ENCODE data around the gene ZNF622. TPM values are rescaled to one million over a fixed set of nuclear protein-coding genes. Genes with fewer than 3 reads are reported as not detected.

The ZNF622 gene
- total RNA-seq, 2 donors from 2014 or later = 11.8 to 27.6 TPM

DNA sequence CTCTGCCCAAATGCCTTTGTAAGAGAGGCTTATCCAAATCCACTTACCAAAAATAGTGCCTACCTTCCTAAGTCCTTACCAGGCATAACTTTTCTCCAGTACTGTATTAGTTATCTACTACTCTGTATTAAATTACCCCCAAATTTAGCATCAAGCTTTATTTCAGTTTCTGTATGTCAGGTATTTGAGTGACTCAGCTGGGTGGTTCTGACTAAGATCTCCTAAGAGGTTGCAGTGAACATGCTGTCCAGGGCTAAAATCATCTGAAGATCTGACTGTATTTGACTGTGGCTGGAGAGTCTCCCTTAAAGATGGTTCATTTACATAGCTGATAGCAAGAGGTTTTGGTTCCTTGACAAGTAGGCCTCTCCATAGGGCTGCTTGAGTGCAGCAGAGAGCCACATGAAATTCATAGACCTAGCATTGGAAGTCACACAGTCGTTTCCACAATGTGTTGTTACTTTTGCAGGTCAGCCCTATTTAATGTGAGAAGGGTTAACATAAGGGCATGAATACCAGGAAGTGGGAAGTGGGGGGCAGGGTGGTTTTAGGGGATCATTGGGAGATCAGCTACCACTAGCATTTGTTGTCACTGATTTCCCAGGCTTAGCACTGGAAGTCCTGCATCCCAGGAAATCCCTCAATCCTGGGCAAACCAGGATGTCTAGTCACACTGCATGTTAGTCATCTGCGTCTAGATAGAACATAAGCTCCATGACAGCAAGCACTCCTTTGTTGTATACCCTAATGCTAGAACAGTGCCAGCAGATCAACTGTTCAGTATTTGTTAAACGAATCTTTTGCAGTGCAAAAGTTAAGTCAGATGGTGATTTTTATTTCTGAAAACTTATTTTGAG is 2.0 kb upstream of the ZNF622 start:
- H3K36me3 ChIP-seq = peaks cover 5% of the 10 kb centered on the region
- no peaks in the 10 kb centered on the region for H3K9me3 ChIP-seq
- H3K4me3 ChIP-seq = no peak overlapping the region
- peaks cover 23 to 40% of the 10 kb centered on the region in 2 donors for H3K4me1 ChIP-seq (ENCODE audit: control insufficient read depth in 1 of 2, low read depth in 2 of 2)
- no peak overlapping the region for H3K27ac ChIP-seq
- TF ChIP-seq, protein P1, sequence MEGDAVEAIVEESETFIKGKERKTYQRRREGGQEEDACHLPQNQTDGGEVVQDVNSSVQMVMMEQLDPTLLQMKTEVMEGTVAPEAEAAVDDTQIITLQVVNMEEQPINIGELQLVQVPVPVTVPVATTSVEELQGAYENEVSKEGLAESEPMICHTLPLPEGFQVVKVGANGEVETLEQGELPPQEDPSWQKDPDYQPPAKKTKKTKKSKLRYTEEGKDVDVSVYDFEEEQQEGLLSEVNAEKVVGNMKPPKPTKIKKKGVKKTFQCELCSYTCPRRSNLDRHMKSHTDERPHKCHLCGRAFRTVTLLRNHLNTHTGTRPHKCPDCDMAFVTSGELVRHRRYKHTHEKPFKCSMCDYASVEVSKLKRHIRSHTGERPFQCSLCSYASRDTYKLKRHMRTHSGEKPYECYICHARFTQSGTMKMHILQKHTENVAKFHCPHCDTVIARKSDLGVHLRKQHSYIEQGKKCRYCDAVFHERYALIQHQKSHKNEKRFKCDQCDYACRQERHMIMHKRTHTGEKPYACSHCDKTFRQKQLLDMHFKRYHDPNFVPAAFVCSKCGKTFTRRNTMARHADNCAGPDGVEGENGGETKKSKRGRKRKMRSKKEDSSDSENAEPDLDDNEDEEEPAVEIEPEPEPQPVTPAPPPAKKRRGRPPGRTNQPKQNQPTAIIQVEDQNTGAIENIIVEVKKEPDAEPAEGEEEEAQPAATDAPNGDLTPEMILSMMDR (IDR thresholded peaks at IDR 0.05) = no peak
- H3K27me3 ChIP-seq (replicated peaks; ENCODE audit: insufficient read depth) = no peaks in the 10 kb centered on the region
- DNase-seq (ENCODE audit: low spot score) (no peak), ATAC-seq (ENCODE audit: insufficient number of reproducible peaks, low FRiP score, low read depth) (no peak)

DNA sequence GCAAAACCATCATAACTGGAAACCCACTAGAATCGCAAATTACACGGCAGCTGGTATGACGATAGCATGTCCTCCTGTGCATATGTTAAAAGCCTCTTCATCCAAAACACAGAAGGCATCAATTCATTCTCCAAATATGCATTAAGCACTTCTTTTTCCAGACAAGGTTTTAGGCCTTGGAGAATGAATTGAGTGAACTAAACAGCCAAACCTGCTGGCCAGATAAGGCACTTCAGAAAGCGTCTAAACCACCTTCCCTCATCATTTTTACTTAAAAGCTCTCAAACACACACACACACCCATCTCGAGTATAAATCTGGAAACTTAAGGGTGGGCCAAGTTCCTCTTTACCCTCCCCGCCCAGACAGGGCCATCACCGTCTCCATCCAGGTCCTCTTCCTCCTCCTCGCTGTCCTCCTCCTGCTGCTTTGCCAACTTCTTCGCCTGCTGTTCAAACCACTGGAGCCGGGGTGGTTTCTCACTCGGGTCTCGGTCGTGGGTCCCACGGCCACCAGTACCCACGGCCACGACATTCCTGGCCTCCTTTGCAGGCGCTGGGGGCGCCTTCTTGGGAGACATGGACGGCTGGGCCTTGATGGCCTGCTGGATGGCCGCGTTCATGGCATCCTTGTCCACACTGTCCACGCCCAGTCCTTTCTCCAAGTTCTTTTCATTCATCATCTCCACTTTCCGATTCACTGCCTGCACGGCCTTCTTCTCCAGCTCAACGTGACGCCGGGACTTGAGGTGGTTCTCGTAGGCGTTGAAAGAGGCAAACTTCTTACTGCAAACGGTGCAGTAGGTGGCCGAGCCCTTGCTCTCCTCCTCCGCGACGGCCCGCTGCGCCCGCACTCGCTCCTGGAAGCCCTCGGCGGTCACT is 696 bp downstream of the ZNF622 start:
- peak overlapping the region; percentile 95 for H3K4me3 ChIP-seq
- H3K4me1 ChIP-seq (ENCODE audit: control insufficient read depth in 1 of 2, low read depth in 2 of 2) = peaks cover 36 to 61% of the 10 kb centered on the region in 2 donors
- no peaks in the 10 kb centered on the region for H3K27me3 ChIP-seq (replicated peaks; ENCODE audit: insufficient read depth)
- peak overlapping the region; percentile 80 to 82 for H3K27ac ChIP-seq
- peaks cover 22% of the 10 kb centered on the region for H3K36me3 ChIP-seq
- no peak for DNase-seq (ENCODE audit: low spot score)
- no peak for ATAC-seq (ENCODE audit: insufficient number of reproducible peaks, low FRiP score, low read depth)
- TF ChIP-seq, protein P1 (IDR thresholded peaks at IDR 0.05) = no peak
- no peaks in the 10 kb centered on the region for H3K9me3 ChIP-seq

DNA sequence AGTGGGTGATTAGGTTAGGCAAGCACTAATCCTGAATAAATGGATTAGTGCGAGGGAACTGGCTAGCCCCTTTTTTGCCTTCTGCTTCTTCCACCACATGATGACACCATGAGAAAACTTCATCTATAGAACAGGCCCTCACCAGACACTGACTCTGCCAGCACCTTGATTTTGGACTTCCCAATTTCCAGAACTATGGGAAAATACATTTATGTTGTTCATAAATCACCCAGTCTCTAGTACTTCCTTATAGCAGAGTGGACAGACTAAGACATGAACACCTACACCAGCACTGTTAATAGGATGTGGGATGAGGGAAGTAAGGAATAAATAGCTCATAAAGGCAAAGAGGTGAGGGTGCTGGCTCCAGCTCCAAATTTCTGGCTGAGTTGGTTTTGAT is 1.4 kb downstream of the ZNF622 start:
- Histone ChIP-seq H3K27ac (no peak overlapping the region), H3K36me3 (peaks cover 22% of the 10 kb centered on the region), H3K9me3 (no peaks in the 10 kb centered on the region), H3K27me3 (replicated peaks; ENCODE audit: insufficient read depth) (no peaks in the 10 kb centered on the region), H3K4me3 (peak overlapping the region; percentile 95), H3K4me1 (ENCODE audit: control insufficient read depth in 1 of 2, low read depth in 2 of 2) (peaks cover 40 to 67% of the 10 kb centered on the region in 2 donors)
- DNase-seq (ENCODE audit: low spot score) (no peak), ATAC-seq (ENCODE audit: insufficient number of reproducible peaks, low FRiP score, low read depth) (no peak)
- TF ChIP-seq, protein P1 (IDR thresholded peaks at IDR 0.05) = no peak

DNA sequence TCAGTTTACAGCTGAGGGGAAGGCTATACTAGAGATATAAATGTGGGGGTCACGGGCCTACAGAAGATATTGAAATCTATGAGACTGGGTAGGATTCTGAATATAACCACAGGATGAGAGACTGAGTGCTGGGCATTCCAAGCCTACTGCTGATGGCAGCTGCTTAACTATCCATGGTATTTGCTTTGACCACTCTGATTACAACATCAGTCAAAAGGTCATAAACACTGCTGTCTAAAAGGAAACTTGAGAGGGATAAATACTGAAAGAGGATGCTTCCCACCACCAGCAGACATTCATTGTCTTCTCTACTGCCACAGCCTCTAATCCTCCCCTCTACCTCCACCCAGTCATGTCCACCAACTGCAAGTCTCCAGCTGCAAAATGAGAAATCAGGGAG is 3.8 kb downstream of the ZNF622 start:
- TF ChIP-seq, protein P1 (IDR thresholded peaks at IDR 0.05) = no peak
- no peaks in the 10 kb centered on the region for H3K9me3 ChIP-seq
- H3K4me3 ChIP-seq = no peak overlapping the region
- no peaks in the 10 kb centered on the region for H3K27me3 ChIP-seq (replicated peaks; ENCODE audit: insufficient read depth)
- ATAC-seq (ENCODE audit: insufficient number of reproducible peaks, low FRiP score, low read depth) (no peak), DNase-seq (ENCODE audit: low spot score) (no peak)
- peaks cover 33 to 62% of the 10 kb centered on the region in 2 donors for H3K4me1 ChIP-seq (ENCODE audit: control insufficient read depth in 1 of 2, low read depth in 2 of 2)
- H3K36me3 ChIP-seq = peaks cover 32% of the 10 kb centered on the region
- H3K27ac ChIP-seq = no peak overlapping the region

DNA sequence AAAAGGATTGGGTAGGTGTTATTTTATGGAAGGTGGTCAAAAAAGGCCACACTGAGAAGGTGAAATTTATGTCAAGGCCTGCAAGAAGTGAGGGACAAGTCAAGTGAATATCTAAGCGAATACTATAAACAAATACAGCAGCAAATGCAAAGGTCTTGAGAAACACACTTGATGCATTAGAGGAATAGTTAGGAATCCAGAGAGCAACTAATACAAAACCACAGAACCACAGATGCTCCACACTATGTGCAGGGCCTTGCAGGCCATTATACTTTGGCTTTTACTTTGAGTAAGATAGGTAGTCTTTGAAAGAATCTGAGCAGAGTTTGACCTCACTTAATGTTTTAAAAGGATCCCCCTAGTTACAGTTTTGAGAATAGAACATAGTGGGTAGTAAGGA is 4.6 kb downstream of the ZNF622 start:
- H3K9me3 ChIP-seq = no peaks in the 10 kb centered on the region
- ATAC-seq (ENCODE audit: insufficient number of reproducible peaks, low FRiP score, low read depth) (no peak), DNase-seq (ENCODE audit: low spot score) (no peak)
- no peak overlapping the region for H3K27ac ChIP-seq
- TF ChIP-seq, protein P1 (IDR thresholded peaks at IDR 0.05) = no peak
- peaks cover 30 to 59% of the 10 kb centered on the region in 2 donors for H3K4me1 ChIP-seq (ENCODE audit: control insufficient read depth in 1 of 2, low read depth in 2 of 2)
- H3K4me3 ChIP-seq = no peak overlapping the region
- H3K36me3 ChIP-seq = peaks cover 32% of the 10 kb centered on the region
- H3K27me3 ChIP-seq (replicated peaks; ENCODE audit: insufficient read depth) = no peaks in the 10 kb centered on the region

Measured in thoracic aorta (tissue), 2 donors.